Muscle layer of duodenum (tissue), 2 donors: Measurements from ENCODE around the gene FAM151B.
"Not testable (repeated sequence)": the region's sequence is repeated elsewhere in the genome, so short reads cannot be mapped to it uniquely, and the experiment has no call there.

ENCODE experiments used
- H3K27ac ChIP-seq: one replicate; pipeline ENCODE4 v1.7.0; 2013; ENCODE audit warnings: mild to moderate bottlenecking, low read length
- H3K27me3 ChIP-seq: one replicate; pipeline ENCODE4 v1.7.0; 2013; ENCODE audit warnings: low read depth, mild to moderate bottlenecking, control low read depth, low read length
- H3K36me3 ChIP-seq, 2 donors: one replicate each; pipeline ENCODE4 v1.7.0; 2013; ENCODE audit warnings: low read length in 2 of 2, control low read depth in 1 of 2, mild to moderate bottlenecking in 1 of 2; ENCODE audit not compliant: insufficient read depth in 2 of 2, control insufficient read depth in 1 of 2
- H3K4me1 ChIP-seq, 2 donors: one replicate each; pipeline ENCODE4 v1.7.0; 2013; ENCODE audit warnings: low read length in 2 of 2, mild to moderate bottlenecking in 2 of 2, control low read depth in 1 of 2, moderate library complexity in 1 of 2; ENCODE audit not compliant: insufficient read depth in 2 of 2, control insufficient read depth in 1 of 2
- H3K4me3 ChIP-seq, 2 donors: one replicate each; pipeline ENCODE4 v1.7.0; 2013; ENCODE audit warnings: low read length in 2 of 2, low read depth in 1 of 2, mild to moderate bottlenecking in 1 of 2
- H3K9me3 ChIP-seq, 2 donors: one replicate each; pipeline ENCODE4 v1.7.0; 2013; ENCODE audit warnings: low read length in 2 of 2, control low read depth in 1 of 2, mild to moderate bottlenecking in 1 of 2; ENCODE audit not compliant: control insufficient read depth in 1 of 2
- donor health status: healthy.

FAM151B gene, protein sequence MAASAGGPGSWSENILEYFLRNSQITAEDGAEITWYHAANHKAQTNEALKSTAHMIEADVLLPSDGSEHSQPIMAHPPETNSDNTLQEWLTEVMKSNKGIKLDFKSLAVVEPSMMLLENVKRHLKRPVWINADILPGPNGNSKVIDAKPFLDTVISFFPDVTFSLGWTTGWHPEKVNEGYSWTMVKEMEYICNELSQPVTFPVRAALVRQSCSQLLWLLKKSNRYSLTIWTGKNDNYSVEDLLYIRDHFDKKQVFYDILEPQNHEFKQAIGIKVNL

GRCh38 chr5:80487829-80488721 is at the start of gene FAM151B:
FAM151B (plus strand) TSS chr5:80488100; CDS start chr5:80488124, 24 bp downstream.
- H3K27ac ChIP-seq = peak within 1 kb of the TSS; percentile 45
- H3K9me3 ChIP-seq = peaks cover 0 to 2% of the 10 kb centered on the region in 2 donors
- H3K4me3 ChIP-seq = peak within 1 kb of the TSS; percentile 80 to 95
- peaks cover 0 to 4% of the 10 kb centered on the region in 2 donors for H3K4me1 ChIP-seq
- H3K36me3 ChIP-seq = peaks cover 0 to 7% of the 10 kb centered on the region in 2 donors
- no peaks in the 10 kb centered on the region for H3K27me3 ChIP-seq

DNA sequence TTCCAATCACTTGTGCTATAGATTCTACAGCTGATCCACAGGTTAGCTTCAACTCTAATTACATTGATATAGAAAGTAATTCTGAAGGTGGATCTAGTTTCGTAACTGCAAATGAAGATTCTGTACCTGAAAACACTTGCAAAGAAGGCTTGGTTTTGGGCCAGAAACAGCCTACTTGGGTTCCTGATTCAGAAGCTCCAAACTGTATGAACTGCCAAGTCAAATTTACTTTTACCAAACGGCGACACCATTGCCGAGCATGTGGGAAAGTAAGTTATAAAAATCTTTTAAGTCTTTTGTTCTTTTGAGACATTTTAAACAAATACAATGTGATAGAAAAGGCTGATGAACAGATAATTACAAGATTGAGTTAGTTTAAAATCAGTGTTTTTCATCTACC is 49.2 kb upstream of the FAM151B start:
- H3K9me3 ChIP-seq = no peaks in the 10 kb centered on the region
- H3K27me3 ChIP-seq = no peaks in the 10 kb centered on the region
- no peaks in the 10 kb centered on the region for H3K4me1 ChIP-seq
- H3K36me3 ChIP-seq = peaks cover 34 to 41% of the 10 kb centered on the region in 2 donors
- no peak overlapping the region for H3K4me3 ChIP-seq
- no peak overlapping the region for H3K27ac ChIP-seq

GRCh38 chr5:80439213-80439612 is 48.7 kb upstream of the FAM151B start:
- Histone ChIP-seq H3K4me3 (no peak overlapping the region), H3K4me1 (no peaks in the 10 kb centered on the region), H3K27ac (no peak overlapping the region), H3K27me3 (no peaks in the 10 kb centered on the region), H3K36me3 (peaks cover 34 to 41% of the 10 kb centered on the region in 2 donors), H3K9me3 (no peaks in the 10 kb centered on the region)

DNA sequence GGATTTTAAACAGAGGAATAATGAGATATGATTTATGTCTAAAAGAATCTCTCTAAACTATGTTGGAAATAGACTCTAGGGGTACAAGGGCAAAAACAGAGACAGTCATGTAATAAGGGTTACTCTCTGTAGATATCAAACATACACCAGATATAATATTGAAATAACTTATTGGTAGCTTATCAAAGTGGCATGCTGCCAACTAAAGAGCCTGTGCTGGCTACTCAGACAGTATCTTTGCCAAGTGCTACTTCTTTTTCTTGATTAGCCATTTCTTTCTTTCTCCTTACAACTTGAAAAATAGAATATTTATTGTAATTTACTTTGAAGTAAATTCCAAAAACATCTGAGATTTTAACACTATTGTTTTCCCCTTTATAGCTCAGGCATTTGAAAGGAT is 45.2 kb upstream of the FAM151B start:
- Histone ChIP-seq H3K27ac (no peak overlapping the region), H3K36me3 (peaks cover 23 to 28% of the 10 kb centered on the region in 2 donors), H3K4me3 (no peak overlapping the region), H3K27me3 (no peaks in the 10 kb centered on the region), H3K9me3 (no peaks in the 10 kb centered on the region), H3K4me1 (no peaks in the 10 kb centered on the region)

- Histone ChIP-seq H3K36me3 (peaks cover 36 to 52% of the 10 kb centered on the region in 2 donors), H3K27ac (no peak overlapping the region), H3K27me3 (no peaks in the 10 kb centered on the region), H3K4me1 (no peaks in the 10 kb centered on the region), H3K9me3 (no peaks in the 10 kb centered on the region), H3K4me3 (no peak overlapping the region)
These were observed 34.5 kb upstream of the FAM151B start for GRCh38 chr5:80453366-80453765.

DNA sequence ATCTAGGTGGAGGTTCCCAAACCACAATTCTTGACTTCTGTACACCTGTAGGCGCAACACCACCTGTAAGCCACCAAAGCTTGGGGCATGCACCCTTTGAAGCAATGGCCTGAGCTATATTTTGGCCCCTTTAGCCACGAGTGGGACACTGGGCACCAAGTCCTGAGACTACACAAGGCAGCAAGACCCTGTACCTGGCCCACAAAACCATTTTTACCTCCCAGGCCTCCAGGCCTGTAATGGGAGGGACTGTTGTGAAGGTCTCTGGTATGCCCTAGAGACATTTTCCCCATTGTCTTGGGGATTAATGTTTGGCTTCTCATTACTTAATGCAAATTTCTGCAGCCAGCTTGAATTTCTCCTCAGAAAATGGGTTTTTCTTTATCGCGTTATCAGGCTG is 24.6 kb upstream of the FAM151B start:
- H3K4me1 ChIP-seq = no peaks in the 10 kb centered on the region
- no peaks in the 10 kb centered on the region for H3K27me3 ChIP-seq
- peaks cover 0 to 9% of the 10 kb centered on the region in 2 donors for H3K9me3 ChIP-seq
- peaks cover 8 to 74% of the 10 kb centered on the region in 2 donors for H3K36me3 ChIP-seq
- no peak overlapping the region for H3K27ac ChIP-seq
- no peak overlapping the region for H3K4me3 ChIP-seq

GRCh38 chr5:80466669-80467485 is 21.0 kb upstream of the FAM151B start:
- Histone ChIP-seq H3K27ac (no peak overlapping the region), H3K36me3 (peaks cover 4 to 73% of the 10 kb centered on the region in 2 donors), H3K4me3 (no peak overlapping the region), H3K27me3 (no peaks in the 10 kb centered on the region), H3K4me1 (no peaks in the 10 kb centered on the region), H3K9me3 (peaks cover 0 to 14% of the 10 kb centered on the region in 2 donors)

DNA sequence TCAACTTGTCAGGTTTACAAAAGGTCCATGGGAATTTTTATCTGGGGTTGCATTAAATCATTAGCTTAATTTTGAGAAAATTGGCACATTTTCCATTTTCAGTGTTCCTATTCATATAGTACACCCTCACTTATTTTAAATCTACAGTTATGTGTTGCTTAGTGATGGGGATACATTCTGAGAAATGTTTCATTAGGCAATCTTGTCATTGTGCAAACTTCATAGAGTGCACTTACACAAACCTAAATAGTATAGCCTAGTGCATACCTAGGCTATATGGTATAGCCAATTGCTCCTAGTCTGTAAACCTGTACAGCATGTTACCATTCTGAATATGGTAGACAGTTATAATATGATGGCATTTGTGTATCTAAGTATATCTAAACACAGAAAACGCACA is 19.8 kb upstream of the FAM151B start:
- Histone ChIP-seq H3K4me3 (no peak overlapping the region), H3K9me3 (peaks cover 0 to 13% of the 10 kb centered on the region in 2 donors), H3K36me3 (peaks cover 4 to 66% of the 10 kb centered on the region in 2 donors), H3K4me1 (no peaks in the 10 kb centered on the region), H3K27me3 (no peaks in the 10 kb centered on the region), H3K27ac (no peak overlapping the region)

DNA sequence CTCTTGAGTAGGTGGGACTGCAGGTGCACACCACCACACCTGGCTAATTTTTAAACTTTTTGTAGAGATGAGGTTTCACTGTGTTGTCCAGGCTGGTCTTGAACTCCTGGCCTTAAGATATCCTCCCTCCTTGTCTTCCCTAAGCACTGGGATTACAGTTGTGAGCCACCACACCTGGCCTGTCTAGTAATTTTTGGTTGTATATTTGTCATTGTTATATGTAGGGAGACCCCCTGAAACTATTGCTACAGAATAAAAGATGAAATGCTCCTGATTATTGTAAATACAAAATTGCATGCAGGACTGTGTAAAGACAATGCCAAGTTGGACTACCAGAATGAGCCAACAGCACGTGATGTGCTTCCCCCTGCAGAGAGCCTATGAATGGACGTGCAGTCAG is 17.3 kb upstream of the FAM151B start:
- H3K4me1 ChIP-seq, H3K9me3 ChIP-seq, H3K27ac ChIP-seq, H3K4me3 ChIP-seq, H3K27me3 ChIP-seq: not testable (repeated sequence)
- peaks cover 12 to 60% of the 10 kb centered on the region in 2 donors for H3K36me3 ChIP-seq

- Histone ChIP-seq H3K4me1 (no peaks in the 10 kb centered on the region), H3K36me3 (peaks cover 13 to 47% of the 10 kb centered on the region in 2 donors), H3K27ac (no peak overlapping the region), H3K27me3 (no peaks in the 10 kb centered on the region), H3K4me3 (no peak overlapping the region), H3K9me3 (peaks cover 0 to 5% of the 10 kb centered on the region in 2 donors)
These were observed 13.0 kb upstream of the FAM151B start for GRCh38 chr5:80474929-80475328.

GRCh38 chr5:80479713-80480112 is 8.2 kb upstream of the FAM151B start:
- Histone ChIP-seq H3K36me3 (peaks cover 10 to 38% of the 10 kb centered on the region in 2 donors), H3K4me3 (no peak overlapping the region), H3K9me3 (peaks cover 0 to 8% of the 10 kb centered on the region in 2 donors), H3K27ac (no peak overlapping the region), H3K4me1 (no peaks in the 10 kb centered on the region), H3K27me3 (no peaks in the 10 kb centered on the region)
